ENCODE results near the gene MYOG.

GRCh38 chr1:203049576-203050180 lies 36.1 kb downstream of the MYOG start:
- TF ChIP-seq CTCF (IDR thresholded peaks at IDR 0.05) (no peak), POLR2AphosphoS5 (IDR thresholded peaks at IDR 0.05) (no peak), POLR2A (IDR thresholded peaks at IDR 0.05; ENCODE audit: low read depth) (no peak)

All from esophagus muscularis mucosa (tissue), 3 donors.